Astrocyte of the hippocampus (primary cell): Measurements from ENCODE around the gene HOXB6.
A peak's percentile ranks its signal among the peaks of the same experiment; 100 is the strongest.

Source experiments
- DNase-seq: peaks from one replicate; pipeline ENCODE4 v3.0.0; 2011; ENCODE audit warnings: low read depth, low spot score

Gene HOXB6

DNA sequence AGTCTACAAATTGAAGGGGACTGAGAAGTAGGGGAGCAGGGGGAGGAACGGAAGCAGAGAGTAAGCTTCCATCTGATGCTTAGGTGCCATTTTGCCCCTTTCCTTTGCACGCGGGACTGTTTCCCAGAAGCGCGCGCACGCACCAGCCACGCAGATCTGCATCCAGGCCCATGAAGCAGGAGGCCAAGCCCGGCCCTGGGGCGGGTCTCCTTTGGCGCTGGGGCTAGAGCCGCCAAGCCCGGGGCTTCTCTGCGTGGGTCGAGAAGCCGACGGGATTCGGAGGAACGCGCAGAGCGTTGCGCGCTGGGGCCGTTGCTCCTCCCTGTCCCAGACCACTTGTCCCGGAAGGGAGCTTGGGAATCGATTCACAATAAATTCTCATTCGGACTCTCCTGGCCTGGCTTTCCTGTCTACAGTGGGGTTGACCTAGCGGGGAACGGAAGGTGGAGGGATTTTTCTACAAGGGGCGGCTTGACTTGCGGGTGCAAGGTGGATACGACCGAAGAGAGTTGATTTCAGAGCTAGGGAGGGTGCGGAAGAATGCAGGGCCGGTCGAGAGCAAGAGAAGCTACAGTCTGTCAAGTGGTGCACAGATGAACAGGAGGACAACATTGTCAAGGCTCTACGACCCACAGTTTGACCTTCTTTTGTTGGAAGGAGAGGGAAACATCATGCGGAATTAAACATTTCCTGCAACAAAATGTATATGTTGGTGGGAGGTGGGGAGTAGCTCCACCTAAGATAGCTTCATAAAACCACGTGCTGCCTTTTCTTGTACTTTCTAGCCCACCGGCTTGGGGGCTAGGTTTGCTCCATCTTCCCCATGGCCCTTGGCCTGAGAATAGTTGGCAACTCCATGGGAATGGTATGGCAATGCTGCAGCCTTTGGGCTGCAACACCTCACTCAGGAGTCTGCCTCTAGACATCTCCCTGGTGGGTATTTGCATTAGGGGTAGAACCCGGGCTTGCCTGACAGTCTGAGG lies 16.9 kb upstream of the HOXB6 start:
- DNase-seq = no peak

DNA sequence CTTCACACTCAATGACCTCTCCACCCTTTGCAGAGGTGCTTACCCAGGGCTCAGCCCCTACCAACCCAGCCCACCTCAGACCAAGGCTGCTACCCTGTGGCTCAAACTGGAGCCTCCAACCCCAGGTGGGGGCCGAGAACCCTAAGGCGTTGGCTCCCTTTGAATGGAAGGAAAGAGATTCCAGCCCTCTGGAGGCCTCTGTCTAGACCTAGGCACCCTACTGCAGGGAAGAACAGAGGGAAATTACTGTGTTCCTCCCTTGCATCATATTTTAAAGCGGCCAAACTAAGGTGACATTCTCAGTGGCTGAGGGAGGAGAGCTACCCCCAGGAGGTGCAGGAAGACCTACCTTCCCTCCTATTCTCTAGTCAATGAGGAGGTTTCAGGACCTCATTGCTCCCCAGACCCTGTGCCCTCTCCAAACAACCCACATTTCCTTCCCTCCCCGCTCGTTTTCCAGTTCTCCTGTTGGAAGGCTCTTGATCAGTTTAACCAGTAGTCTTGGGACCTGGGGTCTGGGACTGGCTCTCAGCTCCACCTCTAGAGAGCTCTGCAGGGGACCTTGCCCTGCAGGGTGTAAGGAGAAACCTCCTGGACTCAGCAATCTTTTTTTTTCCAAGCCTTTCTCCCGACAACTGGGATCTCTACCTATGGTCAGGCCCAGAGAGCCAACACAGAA lies 15.8 kb upstream of the HOXB6 start:
- DNase-seq = no peak

DNA sequence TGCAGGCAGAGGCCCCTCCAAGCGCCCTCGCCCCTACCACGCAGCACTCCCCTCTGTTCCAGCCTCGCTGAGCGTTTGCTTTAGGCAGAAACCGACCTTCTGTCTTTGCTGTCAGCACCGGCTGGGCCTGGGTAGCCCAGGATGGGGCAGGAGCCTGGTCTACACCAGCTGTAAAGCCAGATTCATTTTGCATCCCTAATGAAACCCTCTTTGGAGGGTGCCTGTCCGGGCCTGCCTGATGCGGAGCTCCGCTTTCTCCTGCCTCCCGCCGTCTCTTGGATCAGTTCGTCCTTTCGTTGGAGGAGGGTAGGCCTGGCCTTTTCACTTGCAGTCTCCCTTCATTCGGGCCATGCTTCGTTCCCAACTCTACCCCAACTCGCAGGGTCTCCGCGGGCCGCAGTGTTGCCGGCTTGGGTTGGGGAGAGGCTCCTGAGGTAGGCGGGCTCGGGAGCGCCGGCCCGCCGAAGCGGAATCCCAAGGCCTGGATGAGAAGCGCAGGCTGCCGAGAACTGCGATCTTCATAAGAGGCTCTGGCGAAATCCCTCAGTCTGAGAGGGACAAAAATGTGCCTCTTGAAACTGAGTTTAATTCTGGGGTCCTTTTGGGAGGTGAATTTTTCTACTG lies 15.2 kb upstream of the HOXB6 start:
- DNase-seq = no peak

DNA sequence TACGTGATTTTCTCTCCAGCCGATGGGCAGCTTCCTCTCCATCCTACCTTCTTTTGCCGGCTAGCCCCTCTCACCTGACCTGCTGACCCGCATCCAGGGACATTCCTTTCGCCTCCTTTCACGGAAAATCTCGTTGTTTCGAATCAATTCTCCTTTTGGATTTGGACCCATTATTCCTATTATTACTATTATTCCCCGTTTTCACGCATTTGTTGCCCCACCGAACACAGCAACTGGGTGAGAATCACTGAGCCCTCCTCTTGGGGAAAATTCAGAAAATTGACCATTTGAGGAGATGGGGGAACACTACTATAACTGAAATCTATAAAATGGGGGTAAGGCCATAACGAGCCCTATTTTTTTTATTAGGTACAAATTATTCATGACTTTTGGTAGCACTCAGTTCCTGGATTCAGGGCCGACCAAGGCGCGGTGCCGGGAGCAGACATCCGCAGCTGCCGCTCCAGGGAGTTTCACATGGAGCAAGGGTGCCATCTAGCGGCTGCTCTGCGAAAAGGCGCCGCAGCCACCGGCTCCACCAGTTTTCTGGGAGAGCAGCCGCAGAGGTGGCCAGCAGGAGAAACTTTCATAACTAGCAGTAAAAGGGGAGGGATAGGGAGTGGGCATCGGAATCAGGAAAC lies 13.6 kb upstream of the HOXB6 start:
- peak; percentile 94 for DNase-seq

DNA sequence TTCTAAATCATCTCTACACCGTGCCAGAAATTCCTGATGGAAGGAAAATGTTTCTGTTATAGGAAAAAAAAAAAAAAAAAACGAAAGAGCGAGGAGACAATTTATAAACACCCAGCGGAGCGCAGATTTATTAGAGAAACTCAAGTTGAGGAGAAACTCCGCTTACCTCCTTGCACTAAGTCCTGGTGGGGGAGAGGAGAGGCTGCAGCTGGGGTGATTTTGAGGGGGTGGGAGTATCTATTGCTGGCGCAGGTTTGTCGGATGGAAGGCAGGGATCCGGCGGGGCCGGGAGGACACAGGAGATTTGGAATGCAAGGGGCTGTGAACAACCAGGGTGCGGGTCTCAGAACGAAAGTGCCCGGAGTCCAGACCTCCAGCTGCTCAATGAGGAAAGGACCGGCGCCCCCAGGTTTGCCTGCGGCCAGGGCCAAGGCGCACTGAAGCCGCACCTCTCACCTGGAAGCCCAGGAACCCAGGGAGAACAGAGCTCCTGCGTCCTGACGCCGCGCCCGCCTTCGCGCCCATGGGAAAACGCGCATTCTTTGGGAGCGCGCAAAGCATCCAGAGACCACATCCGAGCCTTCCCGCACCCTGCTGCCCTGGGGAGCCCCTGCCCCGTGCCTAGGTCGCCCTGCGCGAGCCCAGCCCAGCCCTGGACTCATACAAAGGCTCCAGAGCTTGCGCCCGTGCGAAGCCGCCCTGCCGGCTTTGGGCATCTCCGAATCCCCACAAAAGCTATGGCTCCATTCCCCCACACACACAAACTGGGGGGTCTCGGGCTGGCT lies 12.9 kb upstream of the HOXB6 start:
- no peak for DNase-seq

DNA sequence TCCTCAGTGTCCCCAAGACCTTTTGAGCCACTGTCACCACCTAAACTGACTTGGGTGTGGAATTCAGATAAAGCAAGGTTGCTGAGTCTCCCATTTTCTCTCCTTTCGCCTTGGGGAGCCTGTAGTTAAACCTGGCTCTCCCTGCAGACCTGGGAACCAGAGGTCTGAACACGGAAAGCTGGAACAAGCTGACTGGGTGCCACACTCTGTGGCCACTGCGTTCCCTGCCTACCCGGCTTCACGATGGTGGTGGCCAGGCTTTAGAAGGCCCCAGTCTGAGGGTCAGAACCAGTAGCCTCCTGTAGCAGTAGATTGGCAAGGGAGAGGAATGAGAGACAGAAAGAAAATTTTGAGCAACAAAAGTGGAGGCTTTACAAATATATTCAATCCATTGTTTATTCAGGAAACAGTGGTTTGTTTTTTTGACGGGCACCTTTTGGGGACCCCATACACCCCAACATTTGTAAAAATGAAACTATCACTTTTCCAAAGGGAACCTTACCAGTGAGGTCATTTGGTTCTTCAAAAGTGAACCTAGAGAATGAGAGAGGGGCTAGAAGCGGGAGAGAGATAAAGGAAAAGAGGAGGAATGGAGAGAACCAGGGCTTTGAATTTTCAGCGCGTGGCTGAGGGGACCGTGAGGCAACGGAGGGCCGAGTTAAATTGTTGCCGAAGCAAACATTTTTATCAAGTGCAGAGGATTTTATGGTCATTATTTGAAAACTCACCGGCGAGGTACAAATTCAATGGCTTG lies 12.1 kb upstream of the HOXB6 start:
- DNase-seq = no peak

DNA sequence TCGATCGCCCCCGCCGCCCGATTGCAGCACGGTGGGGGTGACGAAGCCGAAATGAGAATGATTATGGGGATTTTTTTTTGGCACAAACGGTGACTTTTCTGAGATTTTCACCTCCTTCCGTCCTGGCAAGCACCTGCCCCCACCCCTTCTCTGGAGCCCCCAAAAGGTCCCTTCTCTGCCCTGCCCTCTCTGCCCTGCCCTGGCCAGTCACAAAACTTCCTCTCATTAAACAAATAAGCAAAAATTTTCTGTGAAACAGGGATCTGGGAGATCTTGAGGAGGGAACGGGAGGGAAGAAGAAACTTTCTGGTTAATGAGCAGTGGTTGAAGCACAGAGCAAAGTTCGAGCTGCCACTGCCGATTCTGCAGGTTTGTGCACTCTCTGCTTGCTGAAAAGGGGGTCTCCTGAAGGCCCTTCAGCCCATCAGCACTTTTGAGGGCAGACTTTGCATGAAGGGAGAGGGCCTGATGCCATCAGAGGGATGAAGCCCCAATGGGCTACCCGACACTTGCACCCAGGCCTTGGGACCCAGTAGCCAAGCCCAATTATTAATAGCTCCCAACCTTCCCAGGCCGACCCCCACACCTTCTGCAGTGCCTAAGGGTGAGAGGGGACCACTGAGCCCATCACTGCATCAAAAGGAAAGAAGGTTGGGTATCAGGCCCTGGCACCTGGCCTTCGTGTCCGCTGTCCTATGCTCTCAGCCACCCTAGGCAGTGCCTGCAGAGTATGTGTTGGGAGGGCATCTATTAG lies 11.4 kb upstream of the HOXB6 start:
- DNase-seq = no peak

DNA sequence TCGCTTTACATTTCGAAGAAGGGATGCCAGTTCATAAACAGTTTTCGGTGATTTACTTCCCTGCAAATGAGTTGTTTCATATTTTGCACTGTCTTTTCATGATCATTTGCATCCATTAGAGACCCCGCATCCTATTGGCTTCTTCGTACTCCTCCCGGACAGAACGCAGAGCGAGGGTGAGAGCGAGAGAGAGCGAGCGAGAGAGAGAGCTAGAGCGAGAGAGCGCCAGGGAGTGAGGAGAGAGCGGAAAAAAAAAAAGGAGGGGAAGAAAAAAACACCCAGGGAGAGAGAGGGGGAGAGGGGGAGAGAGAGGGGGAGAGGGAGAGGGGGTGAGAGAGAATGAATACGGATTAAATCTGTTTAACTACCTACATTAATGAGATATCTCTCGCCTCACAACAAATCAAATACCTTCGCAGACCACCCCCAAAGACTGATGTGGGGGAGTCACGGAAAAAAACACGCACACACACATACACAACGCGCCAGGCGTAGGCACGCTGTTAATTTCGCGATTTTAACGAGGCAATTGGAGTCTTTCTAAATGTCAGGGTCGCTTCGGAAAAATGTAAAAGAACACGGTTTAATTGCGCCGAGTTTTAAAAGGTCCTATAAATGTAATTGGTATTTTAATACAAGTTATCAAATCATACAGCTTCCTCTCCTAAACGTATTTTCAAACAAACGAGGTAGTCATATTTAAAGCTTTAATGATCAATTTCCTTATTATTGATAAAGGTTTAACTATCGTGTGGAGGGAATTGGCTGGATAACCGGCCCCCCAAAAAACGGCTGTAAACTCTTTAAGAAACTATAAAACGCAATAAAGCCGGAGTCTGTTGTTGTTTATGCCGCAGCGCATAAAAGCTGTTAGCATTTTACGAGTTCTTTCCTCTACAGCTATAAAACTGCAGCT lies 10.5 kb upstream of the HOXB6 start, which contains the start of gene HOXB8:
TSS of gene HOXB8 (minus strand) at position 246 of the 916 bp plus-strand sequence. CDS start 588 bp downstream, outside the sequence.
- DNase-seq = no peak

DNA sequence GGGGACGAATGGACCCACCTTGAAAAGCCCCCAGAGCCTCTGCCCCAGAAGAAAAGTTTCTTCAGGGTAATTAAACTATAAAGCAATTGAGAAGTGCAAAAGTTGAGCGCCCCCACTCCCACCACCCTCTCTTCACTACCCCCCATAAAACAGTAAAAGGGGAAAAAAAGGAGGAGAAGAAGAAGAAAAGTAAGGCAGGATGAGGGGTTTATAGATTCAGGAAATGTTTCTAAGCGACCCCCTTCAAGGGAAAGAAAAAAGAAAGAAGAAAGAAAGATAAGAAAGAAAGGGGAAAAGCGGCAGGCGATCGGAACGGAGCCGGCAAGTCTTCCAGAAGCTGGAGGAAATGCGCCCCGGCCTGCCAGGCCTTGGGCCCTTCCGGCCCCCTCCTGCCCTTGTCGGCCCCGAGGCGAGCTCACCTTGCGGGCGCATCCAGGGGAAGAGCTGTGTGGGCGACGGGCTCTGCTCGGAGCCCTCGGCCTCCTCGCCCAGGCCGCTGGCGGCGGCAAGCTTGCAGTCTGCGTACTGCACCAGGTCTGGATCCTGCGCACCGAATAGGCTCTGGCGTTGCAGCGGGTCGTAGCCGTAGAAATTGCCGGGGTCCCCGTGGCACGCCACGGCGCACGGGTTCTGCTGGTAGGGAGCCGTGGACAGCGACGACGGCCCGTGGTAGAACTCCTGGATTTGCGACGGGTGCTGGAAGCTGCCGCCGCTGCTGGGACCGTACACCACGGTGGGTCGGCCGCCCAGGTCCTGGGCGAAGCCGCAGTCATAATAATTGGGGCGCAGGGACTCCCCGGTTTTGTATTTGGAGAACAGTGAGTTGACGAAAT lies 9.3 kb upstream of the HOXB6 start:
- DNase-seq = peak; percentile 49

DNA sequence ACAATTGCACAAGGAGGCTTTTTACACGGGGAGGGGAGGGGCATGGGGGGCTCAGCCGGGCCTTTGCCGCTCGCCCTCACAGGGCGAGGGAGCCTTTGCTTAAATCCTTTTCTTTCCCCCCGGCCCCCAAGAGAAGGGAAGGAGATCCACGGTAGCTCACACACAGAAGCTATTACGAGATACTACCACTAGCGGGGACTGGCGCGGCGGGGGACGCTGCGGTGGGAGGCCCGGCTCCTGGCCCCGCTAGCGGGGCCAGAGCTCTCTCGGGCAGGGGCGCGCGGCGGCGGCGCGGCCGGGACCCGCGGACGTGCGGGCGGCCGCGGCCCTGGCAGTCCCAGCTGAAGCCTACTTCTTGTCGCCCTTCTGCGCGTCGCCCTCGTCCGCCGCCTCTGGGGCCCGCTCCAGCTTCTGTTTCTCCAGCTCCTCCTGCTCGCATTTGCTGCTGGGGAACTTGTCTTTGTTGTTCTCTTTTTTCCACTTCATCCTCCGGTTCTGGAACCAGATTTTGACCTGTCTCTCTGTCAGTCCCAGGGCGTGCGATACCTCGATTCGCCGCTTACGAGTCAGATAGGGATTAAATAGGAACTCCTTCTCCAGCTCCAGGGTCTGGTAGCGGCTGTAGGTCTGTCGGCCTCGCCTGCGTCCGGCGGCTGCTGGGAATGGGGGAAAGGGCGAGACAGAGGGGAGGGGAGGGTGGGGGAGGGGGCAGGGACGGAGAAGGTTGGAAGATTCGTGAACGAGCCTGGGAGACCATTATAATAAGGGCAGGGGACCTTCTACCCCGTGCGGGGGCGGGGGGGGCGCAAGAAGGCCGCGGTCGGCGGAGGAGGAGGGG lies 8.3 kb upstream of the HOXB6 start:
- DNase-seq = peak; percentile 63

DNA sequence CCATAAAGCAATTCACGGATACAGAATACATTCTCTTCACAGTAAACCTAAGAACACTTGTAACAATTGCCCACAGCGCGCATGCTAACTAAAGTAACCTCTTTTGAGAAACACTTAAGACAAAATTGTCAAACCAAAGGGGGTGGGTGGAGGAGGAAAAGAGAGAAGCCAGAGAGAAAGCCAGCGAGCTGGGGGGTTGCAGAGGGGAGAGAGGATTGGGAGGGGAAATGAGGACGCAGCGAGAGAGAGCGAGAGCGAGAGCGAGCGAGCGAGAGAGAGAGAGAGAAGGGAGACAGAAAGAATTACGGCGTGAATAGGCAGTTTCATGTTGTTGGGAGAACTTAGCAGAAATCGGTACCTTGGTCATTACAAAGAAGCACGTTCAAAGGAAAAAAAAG lies 7.7 kb upstream of the HOXB6 start:
- no peak for DNase-seq

DNA sequence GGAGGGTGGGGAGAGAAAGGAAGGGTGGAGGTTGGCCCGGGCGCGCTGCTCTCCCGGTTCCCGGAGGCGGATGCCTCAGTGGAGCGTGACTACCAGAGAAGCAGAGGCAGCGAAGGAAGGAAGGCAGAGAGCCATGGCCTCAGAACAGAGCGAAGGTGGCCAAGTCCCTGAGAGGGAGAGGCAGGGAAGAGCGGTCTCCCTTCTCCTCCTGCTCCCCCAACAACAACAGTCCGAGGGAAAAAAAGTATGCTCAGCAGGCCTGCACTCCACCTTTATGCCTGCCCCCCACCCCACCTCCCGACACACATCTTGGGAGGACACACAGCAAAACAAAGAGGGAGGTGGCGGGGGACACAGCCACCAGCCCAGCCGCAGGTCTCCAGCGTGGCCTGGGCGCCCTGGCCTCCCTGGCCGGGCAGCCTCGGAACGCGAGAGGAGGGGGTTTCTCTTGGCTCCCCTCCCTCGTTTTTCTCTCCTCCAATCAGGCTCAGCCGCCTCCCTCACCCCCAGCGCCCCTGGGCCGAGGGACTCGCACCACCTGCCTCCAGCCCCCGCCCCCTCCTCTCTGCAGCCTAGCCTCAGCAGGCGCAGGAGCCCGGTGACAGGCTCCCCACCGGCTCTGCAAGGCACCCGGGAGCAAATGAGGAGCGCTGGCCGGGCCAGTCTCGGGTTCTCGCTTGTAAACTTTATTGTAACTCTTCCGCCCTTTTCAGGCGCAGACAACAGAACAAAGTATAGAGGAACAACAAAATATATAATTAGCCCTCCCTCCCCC lies 7.1 kb upstream of the HOXB6 start:
- no peak for DNase-seq

DNA sequence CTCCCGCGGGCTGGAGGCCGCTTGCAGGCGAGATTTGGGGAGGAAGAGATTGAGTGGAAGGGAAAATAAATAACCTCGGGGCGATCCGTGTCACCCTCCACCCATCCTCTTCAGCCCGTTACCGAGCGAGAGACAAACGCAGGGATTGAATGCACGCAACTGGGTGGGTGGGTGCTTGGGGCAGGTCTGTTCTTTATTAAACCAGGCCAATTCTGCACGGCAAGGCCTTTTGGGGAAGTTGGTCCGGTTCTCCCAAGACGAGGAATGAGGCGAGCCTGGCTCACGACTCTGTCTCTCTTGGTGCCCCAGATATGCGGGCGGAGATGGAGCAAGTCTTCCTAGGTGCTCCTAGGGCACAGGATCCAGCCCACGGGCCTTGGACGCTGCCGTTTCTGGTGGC lies 6.4 kb upstream of the HOXB6 start:
- DNase-seq = no peak

DNA sequence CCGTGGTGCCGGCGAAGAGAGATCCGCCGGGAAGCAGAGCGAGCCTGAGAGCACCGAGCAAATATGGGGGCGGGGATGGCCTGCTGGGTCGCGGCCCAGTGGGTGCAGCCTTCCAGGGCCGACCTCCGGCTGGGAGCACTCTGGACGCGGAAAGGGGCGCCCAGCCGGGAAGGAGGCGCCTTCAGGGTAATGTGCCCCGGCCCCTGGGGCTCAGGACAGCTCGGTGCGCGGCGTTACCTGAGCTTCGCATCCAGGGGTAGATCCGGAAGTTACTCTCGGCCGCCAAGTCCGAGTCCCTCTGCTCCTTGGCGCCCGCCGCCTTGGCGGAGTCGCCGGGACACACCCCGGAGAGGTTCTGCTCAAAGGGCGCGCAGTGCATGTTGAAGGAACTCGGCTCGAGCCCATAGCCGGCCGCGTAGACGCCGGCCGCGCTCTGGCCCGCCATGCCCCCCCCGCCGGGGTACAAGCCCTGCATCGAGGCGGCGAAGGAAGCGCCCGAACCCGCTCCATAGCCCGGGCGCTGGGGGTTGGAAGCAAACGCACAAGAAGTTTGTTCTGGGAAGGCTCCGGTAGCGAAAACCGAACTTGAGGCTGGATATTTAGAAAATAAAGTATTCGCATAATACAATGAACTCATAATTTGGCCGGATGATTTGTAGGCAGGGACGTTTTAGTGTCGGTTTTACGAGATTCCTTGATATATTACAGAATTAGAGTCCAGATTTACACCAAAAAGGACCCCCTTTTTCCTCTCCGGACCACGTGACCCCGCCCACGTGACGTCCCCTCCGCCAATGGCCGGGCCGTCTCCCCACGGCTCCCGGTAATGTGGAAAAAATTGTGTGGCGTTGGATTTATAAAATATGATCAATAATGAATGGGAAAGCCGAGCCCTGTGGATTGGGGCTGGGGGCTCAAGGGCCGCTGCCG lies 5.8 kb upstream of the HOXB6 start, which contains the start of gene HOXB7:
TSS of gene HOXB7 (minus strand) at position 736 of the 930 bp plus-strand sequence. CDS start at position 637, 99 bp downstream.
- no peak for DNase-seq
